HepG2 (cell line): Measurements from ENCODE around the gene HDLBP. TPM values are rescaled to one million over a fixed set of nuclear protein-coding genes. Genes with fewer than 3 reads are reported as not detected.

Experiments
- GPN1 ChIP-seq: sonication (generic); formaldehyde crosslinking; IDR thresholded peaks from 2 replicates; pipeline ENCODE4 v1.5.1; 2020; ENCODE audit warnings: missing genetic modification reagents, borderline replicate concordance
- KAT7 ChIP-seq: IDR thresholded peaks from 2 replicates; pipeline ENCODE4 v1.6.1; 2018; ENCODE audit warnings: borderline replicate concordance, missing compliant biosample characterization
- KDM3A ChIP-seq: IDR thresholded peaks from 2 replicates; pipeline ENCODE4 v1.6.1; 2018; ENCODE audit warnings: low read depth, missing compliant biosample characterization
- KLF11 ChIP-seq: IDR thresholded peaks from 2 replicates; pipeline ENCODE4 v1.6.1; 2016; ENCODE audit warnings: missing compliant biosample characterization
- MXI1 ChIP-seq: IDR thresholded peaks from 3 replicates; pipeline ENCODE4 v1.6.1; 2012; ENCODE audit warnings: low read depth, low read length, inconsistent platforms, borderline replicate concordance
- NBN ChIP-seq: fragments of 450-650 bp; conservative IDR thresholded peaks from 2 replicates; pipeline ENCODE4 v1.6.1; 2017
- NCOA2 ChIP-seq: sonication (generic); formaldehyde crosslinking; IDR thresholded peaks from 2 replicates; pipeline ENCODE4 v1.8.0; 2022; ENCODE audit warnings: inconsistent platforms
- NFYC ChIP-seq: IDR thresholded peaks from 2 replicates; pipeline ENCODE4 v1.6.1; 2016; ENCODE audit warnings: missing genetic modification reagents, missing compliant biosample characterization
- SIN3A ChIP-seq: IDR thresholded peaks from 2 replicates; pipeline ENCODE4 v1.6.1; 2011; ENCODE audit warnings: low read depth, mild to moderate bottlenecking, control low read depth, low read length, borderline replicate concordance
- TARDBP ChIP-seq: sonication (generic); formaldehyde crosslinking; IDR thresholded peaks from 2 replicates; pipeline ENCODE4 v1.8.0; 2022; ENCODE audit warnings: mild to moderate bottlenecking, missing genetic modification reagents
- TCF7 ChIP-seq: sonication (generic); IDR thresholded peaks from 2 replicates; pipeline ENCODE4 v1.6.1; 2016; ENCODE audit warnings: antibody characterized with exemption, low read depth
- U2AF1 ChIP-seq: fragments of 200-400 bp; formaldehyde crosslinking; optimal IDR thresholded peaks from 2 replicates; pipeline ENCODE3; 2017; ENCODE audit warnings: mild to moderate bottlenecking, low read depth, low read length
- ZBTB42 ChIP-seq: sonication (generic); formaldehyde crosslinking; IDR thresholded peaks from 2 replicates; pipeline ENCODE4 v1.5.0; 2020; ENCODE audit warnings: mild to moderate bottlenecking, missing genetic modification reagents
- ZEB1 ChIP-seq: IDR thresholded peaks from 2 replicates; pipeline ENCODE4 v1.6.1; 2012; ENCODE audit warnings: mild to moderate bottlenecking, low read depth, inconsistent platforms; ENCODE audit not compliant: insufficient replicate concordance
- ZIK1 ChIP-seq: sonication (generic); formaldehyde crosslinking; IDR thresholded peaks from 2 replicates; pipeline ENCODE4 v1.5.0; 2020; ENCODE audit warnings: mild to moderate bottlenecking, low read depth, missing genetic modification reagents, borderline replicate concordance
- ZNF138 ChIP-seq: sonication (generic); formaldehyde crosslinking; IDR thresholded peaks from 2 replicates; pipeline ENCODE4 v1.5.0; 2020; ENCODE audit warnings: mild to moderate bottlenecking, low read depth, missing genetic modification reagents
- ZNF3 ChIP-seq: IDR thresholded peaks from 2 replicates; pipeline ENCODE4 v1.7.0; 2017; ENCODE audit warnings: inconsistent platforms
- ZNF577 ChIP-seq: sonication (generic); formaldehyde crosslinking; IDR thresholded peaks from 2 replicates; pipeline ENCODE4 v1.4.0; 2020; ENCODE audit warnings: mild to moderate bottlenecking, low read depth, missing genetic modification reagents, borderline replicate concordance
- polyA plus RNA-seq, 8 experiments: library from polyadenylated mRNA; depleted of rRNA in 3 of 8; stranded (reverse) in 7 of 8; unstranded in 1 of 8; fragments of >200 nt; fragmentation: Illumina TruSeq in 4 of 8; extraction: Trizol in 4 of 8; gene quantifications; 2 replicates each; pipeline versions ENCODE4 v1.2.1 to v1.2.3, GENCODE V29; 2011 to 2016; ENCODE audit warnings: low read depth in 4 of 8, missing spikeins in 1 of 8, mixed read lengths in 1 of 8; ENCODE audit not compliant: insufficient read depth in 1 of 8
- total RNA-seq, 5 experiments: library from RNA; depleted of rRNA; stranded (reverse); fragments of >200 nt; fragmentation: Illumina TruSeq; extraction: Trizol; gene quantifications; 2 replicates each; pipeline ENCODE4 v1.2.3, GENCODE V29; 2016; ENCODE audit warnings: low read depth in 1 of 5
- TF ChIP-seq, protein P1 (sequence below): IDR thresholded peaks from 2 replicates; pipeline ENCODE4 v1.6.1; 2016; ENCODE audit warnings: low read depth
- TF ChIP-seq, protein P2 (sequence below): IDR thresholded peaks from 2 replicates; pipeline ENCODE4 v1.6.1; 2016; ENCODE audit warnings: mild to moderate bottlenecking
- TF ChIP-seq, protein P3 (sequence below): IDR thresholded peaks from 2 replicates; pipeline ENCODE4 v1.6.1; 2016; ENCODE audit warnings: low read depth, control low read depth
- TF ChIP-seq, protein P4 (sequence below): sonication (generic); formaldehyde crosslinking; IDR thresholded peaks from 2 replicates; pipeline ENCODE4 v1.4.0; 2020; ENCODE audit warnings: missing genetic modification reagents
- TF ChIP-seq, protein P5 (sequence below): sonication (generic); formaldehyde crosslinking; IDR thresholded peaks from 2 replicates; pipeline ENCODE4 v1.5.1; 2020; ENCODE audit warnings: missing genetic modification reagents, mild to moderate bottlenecking, borderline replicate concordance
- TF ChIP-seq, protein P6 (sequence below): conservative IDR thresholded peaks from 2 replicates; pipeline ENCODE4 v1.6.1; 2018; ENCODE audit warnings: missing genetic modification reagents

The HDLBP gene
- total and polyA plus RNA-seq, 2 of the 13 experiments (the other 11 are each of a cell fraction or from before 2014, with no cell fraction given), result 464 to 707 TPM

DNA sequence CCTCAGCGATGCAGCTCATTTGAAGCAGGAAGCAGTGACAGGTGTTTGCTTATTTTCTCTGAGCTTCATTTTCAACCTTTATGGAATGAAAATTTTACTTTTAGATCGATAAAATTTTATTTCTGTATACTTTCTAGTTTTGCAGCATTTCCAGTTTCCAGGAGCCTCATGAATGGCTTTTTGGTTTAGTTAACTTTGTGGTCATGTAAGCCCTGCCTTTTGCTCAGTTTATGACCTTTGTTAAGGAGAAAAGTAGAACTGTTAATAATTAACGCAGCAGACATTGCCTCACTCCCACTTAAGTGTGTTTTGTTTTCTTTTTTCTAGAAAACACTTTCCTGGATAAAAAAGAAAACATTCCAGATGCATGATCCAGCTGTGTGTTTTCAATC lies 36.2 kb upstream of the HDLBP start (continued):
- TF ChIP-seq, protein P1, sequence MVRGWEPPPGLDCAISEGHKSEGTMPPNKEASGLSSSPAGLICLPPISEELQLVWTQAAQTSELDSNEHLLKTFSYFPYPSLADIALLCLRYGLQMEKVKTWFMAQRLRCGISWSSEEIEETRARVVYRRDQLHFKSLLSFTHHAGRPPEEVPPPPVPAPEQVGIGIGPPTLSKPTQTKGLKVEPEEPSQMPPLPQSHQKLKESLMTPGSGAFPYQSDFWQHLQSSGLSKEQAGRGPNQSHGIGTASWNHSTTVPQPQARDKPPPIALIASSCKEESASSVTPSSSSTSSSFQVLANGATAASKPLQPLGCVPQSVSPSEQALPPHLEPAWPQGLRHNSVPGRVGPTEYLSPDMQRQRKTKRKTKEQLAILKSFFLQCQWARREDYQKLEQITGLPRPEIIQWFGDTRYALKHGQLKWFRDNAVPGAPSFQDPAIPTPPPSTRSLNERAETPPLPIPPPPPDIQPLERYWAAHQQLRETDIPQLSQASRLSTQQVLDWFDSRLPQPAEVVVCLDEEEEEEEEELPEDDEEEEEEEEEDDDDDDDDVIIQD, result no peak
- TF ChIP-seq, protein P2, sequence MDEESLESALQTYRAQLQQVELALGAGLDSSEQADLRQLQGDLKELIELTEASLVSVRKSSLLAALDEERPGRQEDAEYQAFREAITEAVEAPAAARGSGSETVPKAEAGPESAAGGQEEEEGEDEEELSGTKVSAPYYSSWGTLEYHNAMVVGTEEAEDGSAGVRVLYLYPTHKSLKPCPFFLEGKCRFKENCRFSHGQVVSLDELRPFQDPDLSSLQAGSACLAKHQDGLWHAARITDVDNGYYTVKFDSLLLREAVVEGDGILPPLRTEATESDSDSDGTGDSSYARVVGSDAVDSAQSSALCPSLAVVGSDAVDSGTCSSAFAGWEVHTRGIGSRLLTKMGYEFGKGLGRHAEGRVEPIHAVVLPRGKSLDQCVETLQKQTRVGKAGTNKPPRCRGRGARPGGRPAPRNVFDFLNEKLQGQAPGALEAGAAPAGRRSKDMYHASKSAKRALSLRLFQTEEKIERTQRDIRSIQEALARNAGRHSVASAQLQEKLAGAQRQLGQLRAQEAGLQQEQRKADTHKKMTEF (CRISPR knock-in tag), result 0 out of 2 replicates have a peak, but pooled peaks have one; percentile 26
- TF ChIP-seq MXI1 (peak; percentile 28; the same call in 1 of the 3 replicates), ZNF577 (CRISPR knock-in tag) (no peak), ZNF138 (CRISPR knock-in tag) (no peak), SIN3A (0 out of 2 replicates have a peak, but pooled peaks have one; percentile 13), NCOA2 (peak; percentile 59; the same call in 1 of the 2 replicates), ZEB1 (peak; percentile 31), ZNF3 (CRISPR knock-in tag) (no peak), ZIK1 (CRISPR knock-in tag) (no peak), GPN1 (CRISPR knock-in tag) (no peak), NFYC (CRISPR knock-in tag) (no peak), KLF11 (CRISPR knock-in tag) (no peak), KDM3A (CRISPR knock-in tag) (no peak), KAT7 (CRISPR knock-in tag) (no peak), U2AF1 (no peak), ZBTB42 (CRISPR knock-in tag) (no peak), TARDBP (CRISPR knock-in tag) (no peak), NBN (no peak), TCF7 (0 out of 2 replicates have a peak, but pooled peaks have one; percentile 19)
- TF ChIP-seq, protein P3, sequence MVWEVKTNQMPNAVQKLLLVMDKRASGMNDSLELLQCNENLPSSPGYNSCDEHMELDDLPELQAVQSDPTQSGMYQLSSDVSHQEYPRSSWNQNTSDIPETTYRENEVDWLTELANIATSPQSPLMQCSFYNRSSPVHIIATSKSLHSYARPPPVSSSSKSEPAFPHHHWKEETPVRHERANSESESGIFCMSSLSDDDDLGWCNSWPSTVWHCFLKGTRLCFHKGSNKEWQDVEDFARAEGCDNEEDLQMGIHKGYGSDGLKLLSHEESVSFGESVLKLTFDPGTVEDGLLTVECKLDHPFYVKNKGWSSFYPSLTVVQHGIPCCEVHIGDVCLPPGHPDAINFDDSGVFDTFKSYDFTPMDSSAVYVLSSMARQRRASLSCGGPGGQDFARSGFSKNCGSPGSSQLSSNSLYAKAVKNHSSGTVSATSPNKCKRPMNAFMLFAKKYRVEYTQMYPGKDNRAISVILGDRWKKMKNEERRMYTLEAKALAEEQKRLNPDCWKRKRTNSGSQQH, result 0 out of 2 replicates have a peak, but pooled peaks have one; percentile 0
- TF ChIP-seq, protein P4, sequence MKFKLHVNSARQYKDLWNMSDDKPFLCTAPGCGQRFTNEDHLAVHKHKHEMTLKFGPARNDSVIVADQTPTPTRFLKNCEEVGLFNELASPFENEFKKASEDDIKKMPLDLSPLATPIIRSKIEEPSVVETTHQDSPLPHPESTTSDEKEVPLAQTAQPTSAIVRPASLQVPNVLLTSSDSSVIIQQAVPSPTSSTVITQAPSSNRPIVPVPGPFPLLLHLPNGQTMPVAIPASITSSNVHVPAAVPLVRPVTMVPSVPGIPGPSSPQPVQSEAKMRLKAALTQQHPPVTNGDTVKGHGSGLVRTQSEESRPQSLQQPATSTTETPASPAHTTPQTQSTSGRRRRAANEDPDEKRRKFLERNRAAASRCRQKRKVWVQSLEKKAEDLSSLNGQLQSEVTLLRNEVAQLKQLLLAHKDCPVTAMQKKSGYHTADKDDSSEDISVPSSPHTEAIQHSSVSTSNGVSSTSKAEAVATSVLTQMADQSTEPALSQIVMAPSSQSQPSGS (CRISPR knock-in tag), result peak; percentile 19; the same call in 1 of the 2 replicates
- TF ChIP-seq, protein P5, sequence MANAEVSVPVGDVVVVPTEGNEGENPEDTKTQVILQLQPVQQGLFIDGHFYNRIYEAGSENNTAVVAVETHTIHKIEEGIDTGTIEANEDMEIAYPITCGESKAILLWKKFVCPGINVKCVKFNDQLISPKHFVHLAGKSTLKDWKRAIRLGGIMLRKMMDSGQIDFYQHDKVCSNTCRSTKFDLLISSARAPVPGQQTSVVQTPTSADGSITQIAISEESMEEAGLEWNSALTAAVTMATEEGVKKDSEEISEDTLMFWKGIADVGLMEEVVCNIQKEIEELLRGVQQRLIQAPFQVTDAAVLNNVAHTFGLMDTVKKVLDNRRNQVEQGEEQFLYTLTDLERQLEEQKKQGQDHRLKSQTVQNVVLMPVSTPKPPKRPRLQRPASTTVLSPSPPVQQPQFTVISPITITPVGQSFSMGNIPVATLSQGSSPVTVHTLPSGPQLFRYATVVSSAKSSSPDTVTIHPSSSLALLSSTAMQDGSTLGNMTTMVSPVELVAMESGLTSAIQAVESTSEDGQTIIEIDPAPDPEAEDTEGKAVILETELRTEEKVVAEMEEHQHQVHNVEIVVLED, result no peak
- TF ChIP-seq, protein P6, sequence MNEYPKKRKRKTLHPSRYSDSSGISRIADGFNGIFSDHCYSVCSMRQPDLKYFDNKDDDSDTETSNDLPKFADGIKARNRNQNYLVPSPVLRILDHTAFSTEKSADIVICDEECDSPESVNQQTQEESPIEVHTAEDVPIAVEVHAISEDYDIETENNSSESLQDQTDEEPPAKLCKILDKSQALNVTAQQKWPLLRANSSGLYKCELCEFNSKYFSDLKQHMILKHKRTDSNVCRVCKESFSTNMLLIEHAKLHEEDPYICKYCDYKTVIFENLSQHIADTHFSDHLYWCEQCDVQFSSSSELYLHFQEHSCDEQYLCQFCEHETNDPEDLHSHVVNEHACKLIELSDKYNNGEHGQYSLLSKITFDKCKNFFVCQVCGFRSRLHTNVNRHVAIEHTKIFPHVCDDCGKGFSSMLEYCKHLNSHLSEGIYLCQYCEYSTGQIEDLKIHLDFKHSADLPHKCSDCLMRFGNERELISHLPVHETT (CRISPR knock-in tag), result no peak
